HG03571 (cell line): ENCODE results near the gene ATXN10.

Source experiments
- ATAC-seq: cut with Tn5 transposase; IDR thresholded peaks from one replicate; pipeline ENCODE4 v1.9.1; 2021; ENCODE audit not compliant: unreplicated experiment

The ATXN10 gene

DNA sequence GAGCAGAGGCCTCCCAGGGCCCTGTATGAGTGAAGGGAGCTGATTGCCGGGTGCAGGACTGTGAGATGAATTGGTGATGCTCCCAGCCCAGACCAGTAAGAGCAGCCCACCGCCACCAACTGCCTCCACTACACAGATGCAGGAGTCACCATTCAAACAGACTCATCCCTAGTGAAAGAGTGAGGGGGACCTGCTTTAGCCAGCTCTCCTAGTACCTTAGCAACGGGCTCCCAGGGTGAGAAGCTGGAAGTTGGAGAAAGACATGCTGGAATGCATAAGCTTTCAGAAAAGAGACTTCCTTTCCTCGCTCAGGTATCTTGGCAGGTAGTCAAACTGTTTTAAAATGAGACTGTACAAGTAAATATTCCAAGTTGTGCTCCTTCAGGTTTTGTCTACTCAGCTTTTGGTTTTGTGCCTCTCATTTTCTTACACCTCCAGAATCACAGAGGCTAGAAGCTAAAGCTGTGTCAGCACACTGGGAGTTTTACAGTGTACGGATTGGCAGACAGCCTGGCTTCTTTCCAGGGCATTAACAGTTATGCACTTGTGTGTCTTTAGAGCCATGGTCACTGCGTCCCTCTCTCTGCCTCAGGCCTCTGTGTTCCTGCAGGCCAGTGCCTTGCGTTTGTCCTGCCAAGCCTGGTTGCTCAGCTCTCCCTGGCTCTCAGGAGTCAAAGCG is 146.2 kb downstream of the ATXN10 start:
- ATAC-seq = no peak

DNA sequence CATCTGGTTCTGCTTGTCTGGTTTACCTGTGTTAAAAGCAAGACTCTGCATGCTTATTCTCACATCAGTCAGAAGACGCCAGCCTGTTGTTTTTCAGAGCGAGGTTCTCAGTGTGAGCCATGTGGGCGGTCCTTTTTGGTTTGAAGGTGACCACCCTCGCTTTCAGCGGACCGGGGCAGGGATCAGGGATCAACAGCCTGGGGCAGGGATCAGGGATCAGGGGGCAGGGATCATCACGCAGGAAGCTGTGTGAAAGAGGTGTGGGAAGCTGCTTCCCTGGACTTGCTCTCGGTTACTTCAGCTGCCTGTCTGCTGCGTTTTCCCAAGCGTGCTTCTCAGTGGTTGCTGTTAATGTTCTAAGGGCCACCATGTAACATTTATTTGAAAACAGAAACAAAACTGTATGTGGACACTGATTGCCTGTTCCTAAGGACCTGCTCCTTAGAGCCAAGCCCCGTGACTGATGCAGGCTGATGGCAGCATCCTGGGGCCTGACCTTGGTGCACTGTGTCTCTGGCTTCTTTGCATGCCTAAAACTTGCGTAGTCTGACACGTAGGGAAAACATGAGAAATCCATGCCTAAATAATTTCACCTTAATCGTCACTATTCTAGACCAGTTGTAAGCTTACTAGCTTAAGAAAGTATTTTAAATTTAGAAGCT is 146.9 kb downstream of the ATXN10 start:
- ATAC-seq = no peak

DNA sequence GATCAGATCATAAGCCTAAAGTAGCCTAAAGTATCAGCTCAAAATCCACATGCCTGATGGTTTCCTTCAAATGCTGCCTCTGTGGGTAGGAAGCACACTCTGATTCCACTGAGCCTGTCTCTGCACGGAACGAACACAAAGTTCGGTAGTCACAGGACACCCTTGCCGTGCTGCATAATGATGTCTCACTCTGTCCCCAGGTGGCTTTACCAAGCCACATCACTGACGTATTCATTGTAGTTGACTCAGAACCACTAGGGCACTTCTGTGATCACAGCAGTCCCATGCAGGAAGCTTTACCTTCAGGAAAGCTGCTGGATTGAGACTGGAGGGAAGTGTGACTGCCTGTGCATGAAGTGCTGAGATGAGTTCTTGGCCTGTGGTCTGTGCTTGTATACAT is 147.7 kb downstream of the ATXN10 start:
- no peak for ATAC-seq

DNA sequence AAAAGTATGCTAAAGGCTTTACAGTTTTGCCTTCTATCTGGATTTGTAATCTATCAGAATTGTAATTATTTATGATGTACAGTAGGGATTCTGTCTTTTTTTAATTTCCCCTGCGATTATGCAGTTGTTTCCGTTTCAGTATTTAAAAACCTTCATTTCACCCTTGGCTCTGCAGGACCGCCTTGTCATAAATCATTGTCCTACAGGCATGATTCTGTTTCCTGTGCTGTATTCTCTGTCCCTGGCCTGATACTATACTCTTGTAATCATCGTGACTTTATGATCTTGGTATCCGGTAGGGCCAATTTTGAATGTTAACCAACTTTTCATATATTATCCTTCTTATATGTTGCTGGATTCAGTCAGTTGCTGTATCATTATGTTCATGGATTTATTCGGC is 151.7 kb downstream of the ATXN10 start:
- ATAC-seq = no peak

DNA sequence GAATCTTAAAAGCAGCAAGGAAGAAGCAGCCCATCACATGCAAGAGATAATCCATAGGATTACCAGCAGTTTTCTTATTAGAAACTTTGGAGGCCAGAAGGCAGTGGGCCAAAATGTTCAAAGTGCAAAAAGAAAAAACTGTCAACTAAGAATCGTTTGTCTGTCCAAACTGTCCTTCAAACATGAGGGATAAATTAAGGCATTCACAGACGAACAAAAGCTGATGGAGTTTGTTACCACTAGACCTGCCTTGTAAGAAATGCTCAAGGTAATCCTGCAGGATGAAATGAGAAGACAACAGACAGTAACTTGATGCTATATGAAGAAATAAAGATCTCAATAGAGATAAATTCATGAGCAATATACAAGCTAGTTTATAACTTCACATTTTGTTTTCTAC is 154.9 kb downstream of the ATXN10 start:
- ATAC-seq = no peak

DNA sequence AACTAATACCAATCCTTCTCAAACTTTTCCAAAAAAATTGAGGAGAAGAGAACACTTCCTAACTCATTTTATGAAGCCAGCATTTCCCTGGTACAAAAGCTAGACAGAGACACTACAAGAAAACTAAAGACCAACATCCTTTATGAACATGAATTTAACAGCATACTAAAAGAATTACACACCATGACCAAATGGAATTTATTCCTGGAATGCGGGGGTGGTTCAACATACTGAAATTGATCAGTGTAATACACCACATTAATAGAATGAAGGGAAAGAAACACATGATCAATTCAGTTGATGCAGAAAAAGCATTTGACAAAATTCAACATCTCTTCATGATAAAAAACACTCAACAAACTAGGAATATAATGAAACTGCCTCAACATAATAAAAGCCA is 157.2 kb downstream of the ATXN10 start:
- ATAC-seq = no peak

DNA sequence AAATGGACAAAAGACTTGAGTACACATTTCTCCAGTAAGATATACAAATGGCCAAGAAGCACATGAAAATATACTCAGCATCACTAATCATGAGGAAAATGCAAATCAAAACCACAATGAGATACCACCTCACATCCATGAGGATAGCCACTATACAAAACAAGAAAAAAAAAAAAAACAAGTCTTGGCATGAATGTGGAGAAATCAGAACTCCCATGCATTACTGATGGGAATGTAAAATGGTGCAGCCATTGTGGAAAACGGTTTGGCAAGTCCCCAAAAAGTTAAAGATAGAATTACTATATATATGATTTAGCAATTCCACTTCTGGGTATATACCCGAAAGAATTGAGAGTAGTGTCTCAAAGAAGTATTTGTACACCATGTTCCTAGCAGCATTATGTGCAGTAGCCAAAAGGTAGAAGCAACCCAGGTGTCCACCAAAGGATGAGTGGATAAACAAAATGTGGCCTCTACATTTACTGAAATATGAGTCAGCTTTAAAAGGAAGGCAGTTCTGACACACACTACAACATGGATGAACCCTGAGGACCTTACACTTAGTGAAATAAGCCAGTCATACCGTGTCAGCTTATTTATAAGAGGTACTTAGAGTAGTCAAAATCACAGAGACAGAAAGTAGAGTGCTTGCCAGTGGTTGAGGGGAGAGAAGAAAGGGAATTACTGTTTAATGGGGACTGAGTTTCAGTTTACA is 159.1 kb downstream of the ATXN10 start:
- ATAC-seq = no peak

DNA sequence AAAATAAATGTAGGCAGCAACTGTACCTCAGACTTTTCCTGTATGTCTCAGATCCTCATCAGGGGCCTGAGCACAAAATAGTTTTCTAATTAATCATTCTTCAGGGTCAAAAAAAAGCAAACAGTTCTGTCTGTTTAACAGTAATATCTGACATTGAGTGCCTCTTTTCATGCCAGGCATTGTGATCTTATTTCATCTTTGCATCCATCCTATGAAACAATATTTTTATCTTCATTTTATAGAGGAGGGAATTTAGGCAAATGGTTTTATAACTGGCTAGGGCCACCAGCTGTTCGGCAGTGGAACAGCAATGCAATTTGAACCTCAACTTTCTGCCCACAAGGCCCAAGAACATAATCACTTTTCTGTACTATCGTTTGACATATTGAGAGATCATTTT is 159.8 kb downstream of the ATXN10 start:
- ATAC-seq = no peak

DNA sequence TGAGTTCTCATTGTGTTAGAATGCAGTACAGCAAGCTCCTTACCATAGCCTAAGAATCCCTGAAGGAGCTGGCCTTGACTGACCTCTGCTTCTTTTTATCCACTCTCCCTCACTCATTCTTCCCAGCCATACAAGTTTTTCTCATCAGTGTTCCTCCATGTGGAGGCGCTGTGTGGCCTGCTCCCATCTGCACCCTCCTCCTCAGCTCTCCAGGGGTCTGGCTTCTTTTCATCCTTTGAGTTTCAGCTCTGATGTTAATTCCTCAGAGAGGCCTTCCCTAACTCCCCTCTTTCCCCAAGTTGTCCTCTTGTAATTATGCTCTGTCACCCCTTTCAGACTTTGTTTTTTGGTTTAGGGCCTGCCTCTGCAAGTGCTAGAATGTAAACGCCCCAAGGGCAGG is 160.5 kb downstream of the ATXN10 start:
- no peak for ATAC-seq

DNA sequence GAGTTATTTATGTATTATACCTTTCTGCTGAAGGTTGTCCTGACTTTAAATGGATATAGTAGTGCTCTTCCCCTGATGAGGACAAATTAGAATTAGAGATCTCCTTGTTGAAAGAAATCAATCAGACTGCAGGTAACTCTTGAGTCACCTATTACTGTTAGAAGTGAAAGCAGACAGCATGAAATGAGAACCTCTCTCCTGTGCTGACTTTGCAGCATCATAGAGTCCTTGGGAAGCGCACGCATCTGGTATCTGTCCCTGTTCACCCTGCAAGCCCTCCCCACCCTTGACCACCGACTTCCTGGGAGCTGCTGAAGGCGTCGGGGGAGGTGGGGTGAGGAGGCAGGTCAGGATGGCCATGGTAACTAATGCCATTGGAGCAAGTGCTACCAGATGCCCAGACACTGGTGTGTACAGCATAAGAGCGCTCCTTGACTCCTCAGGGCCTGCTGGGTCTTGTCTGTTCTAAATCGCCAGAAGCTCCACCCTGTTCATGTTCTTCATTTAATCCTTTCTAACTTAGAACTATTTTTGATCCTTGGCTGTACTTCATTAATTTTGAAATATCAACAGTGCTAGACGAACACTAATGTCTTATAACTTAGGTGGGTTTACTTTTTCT is 161.4 kb downstream of the ATXN10 start:
- no peak for ATAC-seq

DNA sequence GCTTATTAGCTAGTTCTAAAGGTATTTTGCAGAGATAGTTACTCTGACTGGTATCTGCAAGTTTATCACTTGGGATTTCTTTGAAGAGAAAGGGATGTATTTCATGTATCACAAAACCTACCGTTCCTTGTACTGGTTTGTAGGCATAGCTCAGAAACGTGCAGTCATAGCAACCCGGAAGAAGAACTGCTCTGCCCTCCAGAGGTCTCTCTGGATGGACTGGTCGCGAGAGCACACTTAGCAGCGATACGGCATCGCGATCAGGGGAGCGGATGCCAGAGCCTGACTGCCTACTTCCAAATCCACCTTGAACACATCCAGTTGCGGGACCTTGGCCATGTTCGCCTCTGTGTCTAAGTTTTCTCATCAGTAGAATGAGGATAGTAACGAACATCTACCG is 162.0 kb downstream of the ATXN10 start:
- no peak for ATAC-seq

DNA sequence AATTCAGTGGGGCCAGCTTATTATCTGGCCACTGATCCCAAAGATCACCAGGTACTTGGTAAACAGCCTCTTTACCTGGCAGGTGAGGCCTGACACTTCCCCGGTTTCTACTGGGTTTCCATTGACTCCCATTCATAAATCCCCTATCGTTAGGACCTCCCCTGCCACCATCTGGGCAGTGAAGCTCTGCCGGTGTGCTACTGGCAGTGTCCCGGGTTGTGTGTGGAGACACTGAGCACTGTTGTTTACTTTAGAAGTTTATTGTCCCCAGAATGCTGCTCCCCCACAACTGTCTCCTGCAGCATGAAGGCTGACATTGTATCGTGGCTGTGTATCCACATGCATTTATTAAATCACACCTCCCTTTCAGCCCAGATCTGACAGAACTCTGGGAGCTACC is 162.6 kb downstream of the ATXN10 start:
- no peak for ATAC-seq

DNA sequence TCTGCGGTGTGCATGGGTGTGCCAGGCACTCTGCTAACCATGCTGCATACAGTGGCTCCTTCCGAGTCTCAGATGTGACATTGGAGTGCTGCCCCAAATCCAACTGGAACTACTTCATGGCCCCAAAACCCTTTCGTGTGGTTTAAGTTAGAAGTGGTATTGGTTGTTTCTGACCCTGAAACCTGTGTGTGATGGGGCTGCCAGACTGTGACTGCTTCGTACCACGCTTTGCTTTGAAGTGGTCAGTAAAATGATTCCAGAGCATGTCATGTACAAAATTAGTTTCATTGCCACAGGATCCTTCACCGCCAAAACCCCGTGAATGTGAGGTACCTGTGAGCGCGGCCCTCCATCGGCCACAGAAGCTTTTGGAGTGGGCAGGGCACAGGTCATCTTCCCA is 163.2 kb downstream of the ATXN10 start:
- ATAC-seq = no peak

DNA sequence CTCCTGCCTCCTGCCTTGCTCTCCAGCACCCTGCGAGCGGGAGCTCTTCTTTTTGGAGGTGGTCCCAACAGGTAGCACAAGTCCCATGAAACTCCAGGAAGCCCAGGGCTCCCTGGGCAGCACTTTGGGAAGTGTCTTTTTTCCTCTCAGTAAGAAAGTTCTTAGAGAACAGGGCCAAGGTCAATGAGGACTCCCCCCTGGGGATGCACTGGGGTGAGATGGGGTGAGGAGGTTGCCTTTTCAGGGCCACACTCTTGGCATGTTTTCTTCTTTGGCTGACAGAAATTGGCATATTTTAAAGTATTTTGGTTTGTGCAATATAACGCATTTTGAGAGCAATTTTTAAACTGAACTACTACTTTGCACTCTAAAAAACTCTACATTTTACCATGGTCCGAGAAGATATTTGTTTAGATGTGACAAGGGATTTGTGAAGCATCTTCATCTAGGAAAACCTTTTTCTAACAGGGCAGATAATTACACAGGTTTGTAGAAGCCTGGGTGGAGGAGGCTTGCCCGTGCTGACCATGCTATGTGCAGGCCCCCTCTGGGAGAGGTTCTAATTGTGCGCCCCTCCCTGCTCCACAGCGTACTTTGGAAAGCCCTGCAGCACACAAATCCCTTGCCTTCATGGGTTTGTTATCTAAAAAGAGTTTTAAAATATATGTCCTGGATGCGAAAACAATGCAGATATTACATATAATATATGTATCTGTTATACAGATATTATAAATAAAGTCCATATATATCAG is 165.0 kb downstream of the ATXN10 start:
- no peak for ATAC-seq

DNA sequence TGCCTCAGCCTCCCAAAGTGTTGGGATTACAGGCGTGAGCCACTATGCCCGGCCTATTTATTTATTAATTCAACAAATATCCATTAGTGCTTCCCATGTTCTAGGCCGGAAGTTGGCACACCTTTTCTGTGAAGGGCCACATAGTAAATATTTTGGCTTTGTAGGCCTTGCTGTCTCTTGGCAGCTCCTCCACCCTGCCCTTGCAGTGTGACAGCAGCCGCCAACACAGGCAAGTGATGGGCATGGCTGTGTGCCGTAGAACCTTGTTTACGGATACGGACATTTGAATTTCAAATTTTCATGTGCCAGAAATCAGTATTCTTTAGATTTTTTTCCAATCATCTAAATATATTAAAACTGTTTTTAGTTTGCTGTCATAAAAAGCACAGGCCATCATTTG is 165.9 kb downstream of the ATXN10 start:
- ATAC-seq = no peak

DNA sequence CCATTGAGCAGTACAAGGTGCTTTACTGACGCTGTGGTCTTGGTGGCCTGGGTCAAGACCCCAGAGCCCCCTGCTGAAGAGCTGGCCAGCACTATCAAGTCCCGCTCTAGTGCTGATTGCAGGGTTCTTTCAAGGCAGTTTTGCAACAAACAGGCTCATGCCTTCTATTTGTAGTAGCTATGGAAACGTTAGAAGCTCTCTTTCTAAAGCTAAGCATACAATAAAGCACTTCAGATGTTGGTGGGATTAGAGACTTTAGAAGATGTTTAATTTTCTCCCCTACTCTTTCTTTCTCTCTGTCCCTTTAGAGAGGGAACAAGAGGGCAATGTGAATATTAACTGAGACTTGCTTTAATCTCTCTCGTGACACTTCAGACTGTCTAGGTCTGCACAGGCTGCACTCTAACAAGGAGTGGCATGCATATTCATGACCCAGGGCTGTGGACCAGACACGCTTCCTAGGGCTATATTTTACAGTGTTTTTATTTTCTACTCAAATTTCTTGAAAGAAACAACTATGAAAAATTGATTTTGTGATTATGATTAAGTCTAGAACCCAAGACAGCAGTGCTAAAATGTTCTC is 166.8 kb downstream of the ATXN10 start:
- ATAC-seq = no peak

DNA sequence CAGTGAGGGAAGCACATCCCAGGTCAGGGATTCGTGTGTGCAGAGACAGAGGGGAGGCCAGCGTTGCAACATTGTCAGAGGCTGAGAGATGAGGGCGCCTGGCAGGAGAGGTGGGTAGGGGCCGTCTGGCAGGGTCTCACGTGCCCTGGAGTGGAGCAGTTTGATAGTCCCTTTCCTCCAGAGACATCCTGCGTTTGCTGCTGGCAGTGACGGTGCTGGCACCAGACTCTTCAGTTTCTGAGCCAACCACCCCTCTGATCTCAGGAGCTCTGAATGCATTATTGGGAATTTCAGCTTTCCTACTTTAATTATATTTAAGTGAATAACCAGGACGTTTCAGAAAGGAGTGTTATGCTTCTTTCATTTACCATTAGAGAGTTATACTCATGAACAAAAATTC is 168.8 kb downstream of the ATXN10 start:
- ATAC-seq = no peak

DNA sequence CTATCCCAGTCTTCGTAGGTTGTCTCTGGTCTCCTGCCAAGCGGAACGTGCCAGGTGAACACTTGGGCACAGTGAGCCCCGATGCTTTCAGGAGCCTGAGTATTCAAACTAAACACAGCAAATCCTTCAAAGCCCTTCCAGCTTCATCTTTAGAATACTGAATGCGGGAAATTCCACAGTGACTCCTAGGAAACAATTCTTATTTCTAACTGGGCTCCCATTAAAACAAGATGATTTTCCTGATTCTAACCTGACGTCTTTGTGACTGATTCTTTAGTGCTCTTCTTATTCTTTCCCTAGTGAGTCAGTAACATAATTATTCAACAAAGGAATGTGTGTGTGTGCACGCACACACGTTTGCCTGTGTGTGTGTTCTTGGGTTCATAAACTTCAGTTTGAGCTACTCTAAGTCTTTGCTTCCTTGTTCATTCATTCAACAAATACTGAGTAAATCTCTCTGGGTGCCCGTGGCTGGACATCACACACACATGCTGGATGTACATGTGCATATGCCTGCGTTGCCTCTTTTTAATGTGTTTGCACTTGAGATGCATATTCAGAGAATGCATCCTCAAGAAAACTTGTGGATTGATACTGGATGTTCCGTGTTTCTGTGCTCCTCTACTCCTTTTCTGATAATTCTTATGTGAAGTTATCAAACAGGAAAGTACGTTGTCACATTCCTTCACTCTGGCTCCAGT is 170.8 kb downstream of the ATXN10 start:
- ATAC-seq = no peak

DNA sequence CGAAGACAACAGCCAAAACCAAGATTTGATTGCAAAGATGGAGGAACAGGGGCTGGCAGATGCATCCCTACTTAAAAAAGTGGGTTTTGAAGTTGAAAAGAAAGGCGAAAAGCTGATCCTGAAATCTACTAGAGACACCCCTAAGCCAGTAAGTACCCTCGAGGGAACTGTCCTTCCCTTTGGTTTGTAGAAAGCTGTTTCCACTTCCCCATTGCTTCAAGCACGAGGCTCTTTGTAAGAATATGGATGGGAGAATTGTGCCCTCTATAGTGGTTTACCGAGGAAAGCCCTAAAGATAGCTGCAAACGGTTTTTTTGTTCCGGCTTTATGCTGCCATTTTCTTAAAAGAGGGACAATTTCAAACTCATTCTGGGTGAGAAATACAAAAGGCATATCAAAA is 171.4 kb downstream of the ATXN10 start:
- ATAC-seq = no peak

DNA sequence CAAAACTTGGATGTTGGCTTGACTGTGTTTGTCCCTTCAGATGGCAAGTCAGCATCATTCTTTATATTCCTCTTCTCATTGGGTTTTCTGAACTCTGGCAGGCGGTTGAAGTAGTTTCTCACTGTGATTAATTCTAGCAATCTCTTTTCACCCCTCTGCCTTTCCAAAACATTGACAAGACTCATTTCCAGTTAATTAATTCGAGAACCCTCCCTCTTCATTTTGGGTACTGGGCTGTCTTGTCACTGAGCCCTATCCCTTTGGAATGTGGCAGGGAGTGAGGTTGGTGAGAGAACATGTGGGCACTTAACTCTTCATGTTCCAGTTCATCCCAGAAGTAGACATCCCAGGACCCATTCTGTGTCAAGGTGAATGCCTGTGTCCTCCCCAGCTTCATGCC is 172.4 kb downstream of the ATXN10 start:
- ATAC-seq = no peak
